ENCODE measurements around the gene KNL1. TPM values are rescaled to one million over a fixed set of nuclear protein-coding genes. Genes with fewer than 3 reads are reported as not detected.

The KNL1 gene
- total and polyA plus RNA-seq, 10 of the 15 experiments (the other 5 are each of a cell fraction or from before 2014, with no cell fraction given), result 10.9 to 55.5 (median 28.4) TPM

DNA sequence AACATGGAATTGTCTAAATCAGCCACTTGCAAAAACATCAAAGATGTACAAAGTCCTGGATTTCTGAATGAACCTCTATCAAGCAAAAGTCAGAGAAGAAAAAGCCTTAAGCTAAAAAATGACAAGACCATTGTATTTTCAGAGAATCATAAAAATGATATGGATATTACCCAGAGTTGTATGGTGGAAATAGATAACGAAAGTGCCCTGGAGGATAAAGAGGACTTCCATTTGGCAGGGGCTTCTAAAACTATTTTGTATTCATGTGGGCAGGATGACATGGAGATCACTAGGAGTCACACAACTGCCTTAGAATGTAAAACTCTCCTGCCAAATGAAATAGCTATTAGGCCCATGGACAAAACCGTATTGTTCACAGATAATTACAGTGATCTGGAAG lies 29.3 kb downstream of the KNL1 start (continued):
- TF ChIP-seq, protein P1, sequence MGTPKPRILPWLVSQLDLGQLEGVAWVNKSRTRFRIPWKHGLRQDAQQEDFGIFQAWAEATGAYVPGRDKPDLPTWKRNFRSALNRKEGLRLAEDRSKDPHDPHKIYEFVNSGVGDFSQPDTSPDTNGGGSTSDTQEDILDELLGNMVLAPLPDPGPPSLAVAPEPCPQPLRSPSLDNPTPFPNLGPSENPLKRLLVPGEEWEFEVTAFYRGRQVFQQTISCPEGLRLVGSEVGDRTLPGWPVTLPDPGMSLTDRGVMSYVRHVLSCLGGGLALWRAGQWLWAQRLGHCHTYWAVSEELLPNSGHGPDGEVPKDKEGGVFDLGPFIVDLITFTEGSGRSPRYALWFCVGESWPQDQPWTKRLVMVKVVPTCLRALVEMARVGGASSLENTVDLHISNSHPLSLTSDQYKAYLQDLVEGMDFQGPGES (IDR thresholded peaks at IDR 0.05), result no peak
- no peak for TF ChIP-seq NBN (IDR thresholded peaks at IDR 0.05)
- TF ChIP-seq MTA3 (IDR thresholded peaks at IDR 0.05; ENCODE audit: borderline replicate concordance, low read length), result no peak
- TF ChIP-seq MXI1 (IDR thresholded peaks at IDR 0.05; ENCODE audit: low read depth, low read length), result no peak
- TF ChIP-seq EED (IDR thresholded peaks at IDR 0.05; ENCODE audit: low read depth), result no peak
- TF ChIP-seq ZBED1 (IDR thresholded peaks at IDR 0.05; ENCODE audit: borderline replicate concordance), result no peak
- no peak for TF ChIP-seq SMC3 (IDR thresholded peaks at IDR 0.05; ENCODE audit: borderline replicate concordance, low read length)
- TF ChIP-seq, protein P2, sequence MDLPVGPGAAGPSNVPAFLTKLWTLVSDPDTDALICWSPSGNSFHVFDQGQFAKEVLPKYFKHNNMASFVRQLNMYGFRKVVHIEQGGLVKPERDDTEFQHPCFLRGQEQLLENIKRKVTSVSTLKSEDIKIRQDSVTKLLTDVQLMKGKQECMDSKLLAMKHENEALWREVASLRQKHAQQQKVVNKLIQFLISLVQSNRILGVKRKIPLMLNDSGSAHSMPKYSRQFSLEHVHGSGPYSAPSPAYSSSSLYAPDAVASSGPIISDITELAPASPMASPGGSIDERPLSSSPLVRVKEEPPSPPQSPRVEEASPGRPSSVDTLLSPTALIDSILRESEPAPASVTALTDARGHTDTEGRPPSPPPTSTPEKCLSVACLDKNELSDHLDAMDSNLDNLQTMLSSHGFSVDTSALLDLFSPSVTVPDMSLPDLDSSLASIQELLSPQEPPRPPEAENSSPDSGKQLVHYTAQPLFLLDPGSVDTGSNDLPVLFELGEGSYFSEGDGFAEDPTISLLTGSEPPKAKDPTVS (IDR thresholded peaks at IDR 0.05; ENCODE audit: low read depth, low read length), result no peak

DNA sequence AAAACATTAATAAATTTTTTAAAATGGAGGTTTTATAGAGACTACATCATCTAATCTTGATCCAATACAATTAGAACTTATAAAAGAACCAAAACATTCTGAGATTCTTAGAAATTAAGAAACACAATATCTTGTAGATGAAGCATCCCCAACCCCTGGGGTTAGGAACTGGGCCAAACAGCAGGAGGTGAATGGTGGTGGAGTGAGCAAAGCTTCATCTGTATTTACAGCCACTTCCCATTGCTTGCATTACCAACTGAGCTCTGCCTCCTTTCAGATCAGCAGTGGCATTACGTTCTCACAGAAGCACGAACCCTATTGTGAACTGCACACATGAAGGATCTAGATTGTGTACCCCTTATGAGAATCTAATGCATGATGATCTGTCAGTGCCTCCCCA lies 36.3 kb downstream of the KNL1 start:
- Histone ChIP-seq H3K4me3 (no peak overlapping the region), H3K4me2 (ENCODE audit: control insufficient read depth, insufficient read depth) (no peak overlapping the region), H2AFZ (ENCODE audit: control insufficient read depth, low read depth, low read length) (no peak overlapping the region), H4K20me1 (ENCODE audit: control insufficient read depth, insufficient read depth) (no peaks in the 10 kb centered on the region), H3K4me1 (ENCODE audit: control insufficient read depth, insufficient read depth, low read length) (no peaks in the 10 kb centered on the region), H3K9ac (ENCODE audit: control insufficient read depth, insufficient read depth, low read length) (no peak overlapping the region), H3K27me3 (replicated peaks in 1 of 2; ENCODE audit: control insufficient read depth in 2 of 2, insufficient read depth in 2 of 2, low read length in 1 of 2) (no peaks in the 10 kb centered on the region), H3K36me3 (ENCODE audit: control insufficient read depth in 2 of 2, insufficient read depth in 2 of 2, low read length in 1 of 2) (peaks cover 3 to 5% of the 10 kb centered on the region in 2 experiments; a peak in 3 of 4 replicates), H3K27ac (ENCODE audit: control insufficient read depth, insufficient read depth) (no peak overlapping the region), H3K79me2 (ENCODE audit: control insufficient read depth, insufficient read depth, low read length) (no peaks in the 10 kb centered on the region), H3K9me3 (replicated peaks; ENCODE audit: control insufficient read depth, insufficient read depth, low read length) (no peaks in the 10 kb centered on the region)
- intact Hi-C loops (cut with micrococcal nuclease; ENCODE audit: unreplicated experiment), result no loop called here
- no peak for TF ChIP-seq FOS (IDR thresholded peaks at IDR 0.05; ENCODE audit: borderline replicate concordance, extremely low read depth, insufficient read length)
- WGBS (ENCODE audit: insufficient coverage, insufficient replicate concordance, low lambda C conversion rate, missing lambda C conversion rate), result 94% methylated on average over 2 of the region's 2 CpGs
- FAIRE-seq (no peak), DNase-seq (ENCODE audit: low read depth, low spot score) (no peak), ATAC-seq (no peak)
- SMC1A ChIA-PET (ENCODE audit: uncharacterized antibody, unreplicated experiment), result no interaction called here
- RAD21 ChIA-PET (ENCODE audit: unreplicated experiment), result no interaction called here
- BruUV-seq (replicated peaks), result no TSS peak
- in situ Hi-C loops (cut with MboI), result no loop called here
- POLR2A ChIA-PET, result no interaction called here
- CTCF ChIA-PET, result no interaction called here

All from GM12878 (cell line).